ENCODE measurements around the gene TMOD1. TPM values are rescaled to one million over a fixed set of nuclear protein-coding genes. Genes with fewer than 3 reads are reported as not detected.

TMOD1 gene
- total and polyA plus RNA-seq, 10 of the 15 experiments (the other 5 are each of a cell fraction or from before 2014, with no cell fraction given), result 4.0 to 44.1 (median 15.4) TPM

DNA sequence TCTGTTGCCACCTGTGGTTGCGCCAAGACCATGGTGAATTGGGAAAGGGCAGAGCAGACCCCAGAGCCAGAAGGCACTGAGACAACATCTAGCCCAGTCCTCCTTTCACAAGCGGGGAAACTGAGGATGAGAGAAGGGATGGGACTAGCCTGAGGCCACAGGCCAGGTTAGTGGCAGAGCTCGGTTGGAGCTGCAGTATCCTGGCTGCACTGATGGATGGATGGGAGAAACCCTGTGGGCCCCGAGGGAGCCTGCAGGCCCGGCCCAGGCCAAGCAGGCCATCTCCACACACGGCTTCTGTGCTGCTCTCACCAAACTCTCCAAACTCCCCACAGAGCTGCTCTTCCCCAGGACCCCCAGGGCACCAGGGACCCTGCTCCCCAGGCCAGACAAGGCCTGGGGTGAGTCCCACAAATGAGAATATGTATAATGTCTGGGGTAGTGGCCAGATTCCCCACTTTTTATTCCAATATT lies 71.5 kb downstream of the TMOD1 start:
- Histone ChIP-seq H3K27ac (ENCODE audit: control insufficient read depth, insufficient read depth) (no peak overlapping the region), H3K9ac (ENCODE audit: control insufficient read depth, insufficient read depth, low read length) (no peak overlapping the region), H3K4me3 (no peak overlapping the region), H3K9me3 (replicated peaks; ENCODE audit: control insufficient read depth, insufficient read depth, low read length) (no peaks in the 10 kb centered on the region; the same call in 2 of the 3 replicates), H2AFZ (ENCODE audit: control insufficient read depth, low read depth, low read length) (no peak overlapping the region), H3K4me1 (ENCODE audit: control insufficient read depth, insufficient read depth, low read length) (no peaks in the 10 kb centered on the region), H3K36me3 (ENCODE audit: control insufficient read depth in 2 of 2, insufficient read depth in 2 of 2, low read length in 1 of 2) (peaks cover 5 to 14% of the 10 kb centered on the region in 2 experiments; a peak in 3 of 4 replicates), H4K20me1 (ENCODE audit: control insufficient read depth, insufficient read depth) (no peaks in the 10 kb centered on the region), H3K27me3 (replicated peaks in 1 of 2; ENCODE audit: control insufficient read depth in 2 of 2, insufficient read depth in 2 of 2, low read length in 1 of 2) (no peaks in the 10 kb centered on the region), H3K4me2 (ENCODE audit: control insufficient read depth, insufficient read depth) (no peak overlapping the region), H3K79me2 (ENCODE audit: control insufficient read depth, insufficient read depth, low read length) (no peaks in the 10 kb centered on the region)
- 75% methylated on average over 6 of the region's 6 CpGs for WGBS (ENCODE audit: insufficient coverage, insufficient replicate concordance, low lambda C conversion rate, missing lambda C conversion rate)
- in situ Hi-C loops (cut with MboI) (no loop called here), intact Hi-C loops (cut with micrococcal nuclease; ENCODE audit: unreplicated experiment) (no loop called here)
- POLR2A ChIA-PET, result interaction anchor here (0.6 kb wide), 1 partner anchor 22 kb away, joined by 3 read pairs; no protein-coding TSS in a partner anchor
- ATAC-seq, result no peak
- no TSS peak for BruUV-seq (replicated peaks)
- RAD21 ChIA-PET (ENCODE audit: unreplicated experiment), result no interaction called here
- no peak for DNase-seq (ENCODE audit: low read depth, low spot score)
- SMC1A ChIA-PET (ENCODE audit: uncharacterized antibody, unreplicated experiment), result interaction anchor here (0.9 to 1.5 kb wide), 2 partner anchors 78 to 157 kb away, joined by 3 to 4 read pairs; no protein-coding TSS in a partner anchor
- FAIRE-seq, result no peak
- CTCF ChIA-PET, result interaction anchor here (1.3 kb wide), 1 partner anchor 103 kb away, joined by 4 read pairs; no protein-coding TSS in a partner anchor
- TF ChIP-seq NFIC (IDR thresholded peaks at IDR 0.05; ENCODE audit: low read depth, low read length) (no peak), CEBPZ (IDR thresholded peaks at IDR 0.05; ENCODE audit: low read depth, low read length) (no peak), NR2F1 (conservative IDR thresholded peaks at IDR 0.05) (no peak), PBX3 (IDR thresholded peaks at IDR 0.05; ENCODE audit: insufficient replicate concordance, low read depth, low read length) (no peak), NFYA (IDR thresholded peaks at IDR 0.05; ENCODE audit: borderline replicate concordance, low read depth, low read length) (no peak), CEBPB (IDR thresholded peaks at IDR 0.05; ENCODE audit: borderline replicate concordance in 1 of 2, low read depth in 2 of 2, low read length in 2 of 2) (no peak), NKRF (conservative IDR thresholded peaks at IDR 0.05) (no peak), KDM1A (IDR thresholded peaks at IDR 0.05; ENCODE audit: borderline replicate concordance) (no peak), STAT1 (conservative IDR thresholded peaks at IDR 0.05) (no peak)
- TF ChIP-seq, protein P1, sequence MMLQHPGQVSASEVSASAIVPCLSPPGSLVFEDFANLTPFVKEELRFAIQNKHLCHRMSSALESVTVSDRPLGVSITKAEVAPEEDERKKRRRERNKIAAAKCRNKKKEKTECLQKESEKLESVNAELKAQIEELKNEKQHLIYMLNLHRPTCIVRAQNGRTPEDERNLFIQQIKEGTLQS (IDR thresholded peaks at IDR 0.05; ENCODE audit: borderline replicate concordance, extremely low read depth, low read depth, low read length), result no peak
- TF ChIP-seq, protein P2, sequence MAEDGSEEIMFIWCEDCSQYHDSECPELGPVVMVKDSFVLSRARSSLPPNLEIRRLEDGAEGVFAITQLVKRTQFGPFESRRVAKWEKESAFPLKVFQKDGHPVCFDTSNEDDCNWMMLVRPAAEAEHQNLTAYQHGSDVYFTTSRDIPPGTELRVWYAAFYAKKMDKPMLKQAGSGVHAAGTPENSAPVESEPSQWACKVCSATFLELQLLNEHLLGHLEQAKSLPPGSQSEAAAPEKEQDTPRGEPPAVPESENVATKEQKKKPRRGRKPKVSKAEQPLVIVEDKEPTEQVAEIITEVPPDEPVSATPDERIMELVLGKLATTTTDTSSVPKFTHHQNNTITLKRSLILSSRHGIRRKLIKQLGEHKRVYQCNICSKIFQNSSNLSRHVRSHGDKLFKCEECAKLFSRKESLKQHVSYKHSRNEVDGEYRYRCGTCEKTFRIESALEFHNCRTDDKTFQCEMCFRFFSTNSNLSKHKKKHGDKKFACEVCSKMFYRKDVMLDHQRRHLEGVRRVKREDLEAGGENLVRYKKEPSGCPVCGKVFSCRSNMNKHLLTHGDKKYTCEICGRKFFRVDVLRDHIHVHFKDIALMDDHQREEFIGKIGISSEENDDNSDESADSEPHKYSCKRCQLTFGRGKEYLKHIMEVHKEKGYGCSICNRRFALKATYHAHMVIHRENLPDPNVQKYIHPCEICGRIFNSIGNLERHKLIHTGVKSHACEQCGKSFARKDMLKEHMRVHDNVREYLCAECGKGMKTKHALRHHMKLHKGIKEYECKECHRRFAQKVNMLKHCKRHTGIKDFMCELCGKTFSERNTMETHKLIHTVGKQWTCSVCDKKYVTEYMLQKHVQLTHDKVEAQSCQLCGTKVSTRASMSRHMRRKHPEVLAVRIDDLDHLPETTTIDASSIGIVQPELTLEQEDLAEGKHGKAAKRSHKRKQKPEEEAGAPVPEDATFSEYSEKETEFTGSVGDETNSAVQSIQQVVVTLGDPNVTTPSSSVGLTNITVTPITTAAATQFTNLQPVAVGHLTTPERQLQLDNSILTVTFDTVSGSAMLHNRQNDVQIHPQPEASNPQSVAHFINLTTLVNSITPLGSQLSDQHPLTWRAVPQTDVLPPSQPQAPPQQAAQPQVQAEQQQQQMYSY (CRISPR knock-in tag; IDR thresholded peaks at IDR 0.05), result no peak
